IMR-90 (cell line): ENCODE results near the gene ITSN1.

ENCODE experiments used
- BHLHE40 ChIP-seq: fragments of 150-350 bp; IDR thresholded peaks from 2 replicates; pipeline ENCODE4 v1.6.1; 2016; ENCODE audit warnings: mild to moderate bottlenecking, low read depth, low read length
- CEBPB ChIP-seq: IDR thresholded peaks from 2 replicates; pipeline ENCODE4 v1.6.1; 2012; ENCODE audit warnings: low read depth, low read length, improper control_type of control experiment
- CHD1 ChIP-seq: IDR thresholded peaks from 2 replicates; pipeline ENCODE4 v1.6.1; 2012; ENCODE audit warnings: low read depth, low read length, improper control_type of control experiment
- FOS ChIP-seq: fragments of 150-350 bp; IDR thresholded peaks from 2 replicates; pipeline ENCODE4 v1.6.1; 2016; ENCODE audit warnings: low read depth, low read length
- MXI1 ChIP-seq: IDR thresholded peaks from 2 replicates; pipeline ENCODE4 v1.6.1; 2012; ENCODE audit warnings: low read depth, mild to moderate bottlenecking, low read length, moderate library complexity, borderline replicate concordance
- NFE2L2 ChIP-seq: fragments of 150-350 bp; IDR thresholded peaks from 2 replicates; pipeline ENCODE4 v1.6.1; 2016; ENCODE audit warnings: low read depth, mild to moderate bottlenecking, low read length
- POLR2A ChIP-seq: IDR thresholded peaks from 2 replicates; pipeline ENCODE4 v1.6.1; 2012; ENCODE audit warnings: mild to moderate bottlenecking, low read depth, low read length
- RAD21 ChIP-seq: IDR thresholded peaks from 2 replicates; pipeline ENCODE4 v1.6.1; 2012; ENCODE audit warnings: low read length, improper control_type of control experiment
- RCOR1 ChIP-seq: IDR thresholded peaks from 2 replicates; pipeline ENCODE4 v1.6.1; 2012; ENCODE audit warnings: mild to moderate bottlenecking, low read length, improper control_type of control experiment; ENCODE audit not compliant: insufficient replicate concordance
- RFX5 ChIP-seq: IDR thresholded peaks from 2 replicates; pipeline ENCODE4 v1.8.0; 2012; ENCODE audit warnings: low read depth, mild to moderate bottlenecking, low read length, moderate library complexity
- SMC3 ChIP-seq: fragments of 150-350 bp; IDR thresholded peaks from 2 replicates; pipeline ENCODE4 v1.6.1; 2016; ENCODE audit warnings: low read depth, mild to moderate bottlenecking, antibody characterized with exemption, low read length, moderate library complexity
- TF ChIP-seq, protein P1 (sequence below): conservative IDR thresholded peaks from 2 replicates; pipeline ENCODE4 v1.5.1; 2012; ENCODE audit warnings: mild to moderate bottlenecking, low read depth, low read length, improper control_type of control experiment
- TF ChIP-seq, protein P2 (sequence below): fragments of 150-350 bp; IDR thresholded peaks from 2 replicates; pipeline ENCODE4 v1.6.1; 2017; ENCODE audit warnings: mild to moderate bottlenecking, antibody characterized with exemption, low read length, low read depth
- TF ChIP-seq, protein P3 (sequence below): fragments of 150-350 bp; IDR thresholded peaks from 2 replicates; pipeline ENCODE4 v1.6.1; 2016; ENCODE audit warnings: low read depth, mild to moderate bottlenecking, low read length, moderate library complexity, borderline replicate concordance

DNA sequence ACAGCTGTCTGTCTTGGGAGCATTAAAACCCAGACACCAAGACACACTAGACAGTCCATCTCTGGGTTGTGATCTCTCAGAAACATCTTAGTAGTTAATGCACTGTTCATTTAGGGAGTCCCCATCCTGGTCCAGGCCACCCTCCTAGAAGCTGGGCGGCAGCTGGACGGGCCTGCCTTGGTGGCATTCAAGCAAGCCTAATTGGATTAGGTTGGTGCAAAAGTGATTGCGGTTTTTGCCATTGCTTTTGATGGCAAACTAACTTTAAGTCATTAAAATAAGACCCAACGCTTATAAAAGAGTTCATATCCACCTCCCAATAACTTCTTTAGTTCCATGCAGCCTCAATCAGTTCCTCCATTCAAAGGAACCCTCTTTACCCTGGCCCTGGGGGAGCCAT, 251.6 kb downstream of the ITSN1 start:
- no peak for TF ChIP-seq FOS
- TF ChIP-seq, protein P1, sequence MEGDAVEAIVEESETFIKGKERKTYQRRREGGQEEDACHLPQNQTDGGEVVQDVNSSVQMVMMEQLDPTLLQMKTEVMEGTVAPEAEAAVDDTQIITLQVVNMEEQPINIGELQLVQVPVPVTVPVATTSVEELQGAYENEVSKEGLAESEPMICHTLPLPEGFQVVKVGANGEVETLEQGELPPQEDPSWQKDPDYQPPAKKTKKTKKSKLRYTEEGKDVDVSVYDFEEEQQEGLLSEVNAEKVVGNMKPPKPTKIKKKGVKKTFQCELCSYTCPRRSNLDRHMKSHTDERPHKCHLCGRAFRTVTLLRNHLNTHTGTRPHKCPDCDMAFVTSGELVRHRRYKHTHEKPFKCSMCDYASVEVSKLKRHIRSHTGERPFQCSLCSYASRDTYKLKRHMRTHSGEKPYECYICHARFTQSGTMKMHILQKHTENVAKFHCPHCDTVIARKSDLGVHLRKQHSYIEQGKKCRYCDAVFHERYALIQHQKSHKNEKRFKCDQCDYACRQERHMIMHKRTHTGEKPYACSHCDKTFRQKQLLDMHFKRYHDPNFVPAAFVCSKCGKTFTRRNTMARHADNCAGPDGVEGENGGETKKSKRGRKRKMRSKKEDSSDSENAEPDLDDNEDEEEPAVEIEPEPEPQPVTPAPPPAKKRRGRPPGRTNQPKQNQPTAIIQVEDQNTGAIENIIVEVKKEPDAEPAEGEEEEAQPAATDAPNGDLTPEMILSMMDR: no peak
- TF ChIP-seq RCOR1: no peak
- no peak for TF ChIP-seq POLR2A
- TF ChIP-seq MXI1: no peak
- TF ChIP-seq RAD21: no peak
- TF ChIP-seq, protein P2, sequence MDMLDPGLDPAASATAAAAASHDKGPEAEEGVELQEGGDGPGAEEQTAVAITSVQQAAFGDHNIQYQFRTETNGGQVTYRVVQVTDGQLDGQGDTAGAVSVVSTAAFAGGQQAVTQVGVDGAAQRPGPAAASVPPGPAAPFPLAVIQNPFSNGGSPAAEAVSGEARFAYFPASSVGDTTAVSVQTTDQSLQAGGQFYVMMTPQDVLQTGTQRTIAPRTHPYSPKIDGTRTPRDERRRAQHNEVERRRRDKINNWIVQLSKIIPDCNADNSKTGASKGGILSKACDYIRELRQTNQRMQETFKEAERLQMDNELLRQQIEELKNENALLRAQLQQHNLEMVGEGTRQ: no peak
- no peak for TF ChIP-seq RFX5
- TF ChIP-seq BHLHE40: no peak
- no peak for TF ChIP-seq CEBPB
- no peak for TF ChIP-seq SMC3
- TF ChIP-seq CHD1: no peak
- TF ChIP-seq NFE2L2: no peak
- TF ChIP-seq, protein P3, sequence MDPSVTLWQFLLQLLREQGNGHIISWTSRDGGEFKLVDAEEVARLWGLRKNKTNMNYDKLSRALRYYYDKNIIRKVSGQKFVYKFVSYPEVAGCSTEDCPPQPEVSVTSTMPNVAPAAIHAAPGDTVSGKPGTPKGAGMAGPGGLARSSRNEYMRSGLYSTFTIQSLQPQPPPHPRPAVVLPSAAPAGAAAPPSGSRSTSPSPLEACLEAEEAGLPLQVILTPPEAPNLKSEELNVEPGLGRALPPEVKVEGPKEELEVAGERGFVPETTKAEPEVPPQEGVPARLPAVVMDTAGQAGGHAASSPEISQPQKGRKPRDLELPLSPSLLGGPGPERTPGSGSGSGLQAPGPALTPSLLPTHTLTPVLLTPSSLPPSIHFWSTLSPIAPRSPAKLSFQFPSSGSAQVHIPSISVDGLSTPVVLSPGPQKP: no peak
